Nasal cavity respiratory epithelium epithelial cell of viscerocranial mucosa (primary cell): Measurements from ENCODE around the gene IGSF9. TPM values are rescaled to one million over a fixed set of nuclear protein-coding genes. Genes with fewer than 3 reads are reported as not detected.

Source experiments
- total RNA-seq: library from RNA; depleted of rRNA; stranded (reverse); fragments of >200 nt; gene quantifications from 2 replicates; pipeline ENCODE4 v1.2.3, GENCODE V29; 2014

Gene IGSF9
- total RNA-seq = 3.1 and 20.9 TPM in 2 replicates

GRCh38 chr1:159945483-159946241 is at the start of gene IGSF9:
Gene IGSF9 (minus strand): TSS chr1:159945613. CDS start chr1:159943454, 2,159 bp downstream.

GRCh38 chr1:159953536-159954515 is 8.4 kb upstream of the IGSF9 start, which contains the start of gene SLAMF9:
Gene SLAMF9 (minus strand): TSS chr1:159954237. CDS start chr1:159954137, 100 bp downstream.

DNA sequence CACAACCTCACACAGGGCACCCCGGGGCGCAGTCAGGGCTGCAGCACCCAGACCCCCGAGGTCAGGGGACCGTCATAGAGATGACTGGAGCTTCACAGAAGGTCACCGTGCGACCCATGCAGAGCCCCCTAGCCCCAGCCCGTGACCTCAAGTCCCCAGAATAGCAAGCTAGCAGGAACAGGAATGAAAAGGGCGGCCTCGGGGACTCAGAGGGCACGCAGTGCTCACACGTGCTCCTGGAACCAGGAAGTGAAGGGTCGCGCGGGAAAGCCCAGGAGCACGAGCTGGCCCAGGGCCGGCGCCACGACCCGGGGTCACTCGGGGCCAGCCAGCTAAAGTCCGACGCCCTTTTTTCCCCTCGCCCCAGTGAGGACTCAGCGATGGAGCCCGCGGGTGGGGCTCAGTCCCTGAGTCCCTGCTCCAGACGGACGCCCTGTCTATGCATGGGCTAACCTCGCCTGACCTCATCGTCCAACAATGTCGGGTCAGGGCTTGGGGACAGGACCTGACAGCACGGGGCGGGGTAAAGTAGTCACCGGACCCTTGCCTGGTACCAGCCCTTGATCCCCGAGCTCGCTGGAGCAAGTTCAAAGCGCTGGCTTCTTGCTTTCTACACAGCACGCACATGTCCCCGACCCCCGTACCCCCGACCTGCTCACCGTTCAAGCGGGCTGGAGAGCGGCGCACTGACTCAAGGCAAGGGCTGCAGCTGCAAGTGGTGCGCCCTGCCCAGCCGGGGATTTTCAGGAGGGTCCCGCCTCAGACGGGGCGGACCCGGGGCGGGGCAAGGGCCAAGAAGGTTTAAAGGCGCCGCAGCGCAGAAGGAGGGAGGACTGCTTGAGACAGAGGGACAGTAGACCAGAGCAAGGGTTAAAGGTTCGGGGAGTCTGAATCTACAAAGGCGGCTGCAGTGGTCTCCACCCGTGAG is 20.4 kb downstream of the IGSF9 start, which contains the start of gene TAGLN2:
TSS of gene TAGLN2 (minus strand) at position 717 of the 928 bp plus-strand sequence. CDS start 4,998 bp downstream, outside the sequence.

DNA sequence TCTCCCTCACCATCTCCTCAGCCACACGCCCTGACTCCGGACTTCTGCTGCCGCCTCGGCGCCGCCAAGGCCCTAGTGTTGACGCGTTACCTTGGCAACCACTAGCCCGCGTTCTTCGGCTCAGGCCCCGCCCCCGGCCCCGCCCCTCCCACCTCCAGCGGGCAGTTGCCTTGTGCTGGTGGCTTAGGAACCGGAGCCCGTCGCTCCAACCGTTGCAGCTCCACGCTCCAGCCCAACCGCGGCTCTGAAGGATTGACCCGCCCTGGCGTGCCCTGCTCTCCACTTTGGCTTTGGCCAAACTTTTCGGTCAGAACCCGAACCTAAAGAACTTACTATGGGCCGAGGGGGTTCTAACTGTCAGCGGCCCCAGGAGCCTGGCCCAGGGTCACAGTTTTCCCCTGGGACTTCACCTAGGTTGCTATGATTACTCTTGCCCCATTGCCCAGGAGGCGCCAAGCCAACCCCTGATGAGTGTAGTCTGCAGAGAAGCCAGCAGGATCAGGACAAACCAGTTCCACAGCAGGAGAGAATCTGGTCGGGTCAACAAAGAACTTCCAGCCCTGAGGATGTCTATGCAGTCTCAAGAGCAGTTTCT is 45.2 kb downstream of the IGSF9 start, which contains the start of gene CFAP45:
TSS of gene CFAP45 (minus strand) at position 80 of the 595 bp plus-strand sequence. CDS start at position 13, 67 bp downstream.

Other genes starting within 250 kb of the IGSF9 start
- not detected in 2 replicates for gene CRP, start 231.0 kb downstream of the IGSF9 start, total RNA-seq
- 29.4 and 46.0 TPM in 2 replicates for gene DUSP23, start 164.7 kb downstream of the IGSF9 start, total RNA-seq
- gene FCRL6, start 143.3 kb downstream of the IGSF9 start, total RNA-seq = not detected in 2 replicates
- gene SLAMF8, start 118.7 kb downstream of the IGSF9 start, total RNA-seq = not detected in 2 replicates
- 0.34 TPM in 1 of 2 replicates, not detected in the other for gene VSIG8, start 83.0 kb downstream of the IGSF9 start, total RNA-seq
- 0.14 and 0.34 TPM in 2 replicates for gene CFAP45, start 45.4 kb downstream of the IGSF9 start, total RNA-seq
- 168 and 336 TPM in 2 replicates for gene TAGLN2, start 20.1 kb downstream of the IGSF9 start, total RNA-seq
- gene SLAMF9, start 8.6 kb upstream of the IGSF9 start, total RNA-seq = 0.14 and 6.8 TPM in 2 replicates
- gene PIGM, start 86.4 kb upstream of the IGSF9 start, total RNA-seq = 3.2 and 3.8 TPM in 2 replicates
- gene KCNJ10, start 124.5 kb upstream of the IGSF9 start, total RNA-seq = not detected in 2 replicates
- gene KCNJ9, start 135.9 kb upstream of the IGSF9 start, total RNA-seq = under 0.01 TPM in 2 replicates
- gene IGSF8, start 153.0 kb upstream of the IGSF9 start, total RNA-seq = 37.9 and 79.6 TPM in 2 replicates
- gene ATP1A2, start 170.1 kb upstream of the IGSF9 start, total RNA-seq = not detected in 2 replicates
- not detected in 2 replicates for gene ATP1A4, start 206.0 kb upstream of the IGSF9 start, total RNA-seq
- not detected in 2 replicates for gene CASQ1, start 245.0 kb upstream of the IGSF9 start, total RNA-seq